Skeletal muscle cell (primary cell): ENCODE results near the gene KRTAP12-3.
"Not testable (repeated sequence)": the region's sequence is repeated elsewhere in the genome, so short reads cannot be mapped to it uniquely, and the experiment has no call there.

Experiments used
- DNase-seq: peaks from one replicate; pipeline ENCODE4 v3.0.0-alpha.2; 2010; ENCODE audit warnings: low read depth
- H3K4me3 ChIP-seq: 2 replicates; pipeline ENCODE4 v1.5.1; 2011; ENCODE audit warnings: low read depth, mild to moderate bottlenecking, control low read depth, low read length, moderate library complexity

KRTAP12-3 gene, protein sequence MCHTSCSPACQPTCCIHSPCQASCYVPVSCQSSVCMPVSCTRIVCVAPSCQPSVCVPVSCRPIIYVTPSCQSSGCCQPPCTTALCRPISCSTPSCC

DNA sequence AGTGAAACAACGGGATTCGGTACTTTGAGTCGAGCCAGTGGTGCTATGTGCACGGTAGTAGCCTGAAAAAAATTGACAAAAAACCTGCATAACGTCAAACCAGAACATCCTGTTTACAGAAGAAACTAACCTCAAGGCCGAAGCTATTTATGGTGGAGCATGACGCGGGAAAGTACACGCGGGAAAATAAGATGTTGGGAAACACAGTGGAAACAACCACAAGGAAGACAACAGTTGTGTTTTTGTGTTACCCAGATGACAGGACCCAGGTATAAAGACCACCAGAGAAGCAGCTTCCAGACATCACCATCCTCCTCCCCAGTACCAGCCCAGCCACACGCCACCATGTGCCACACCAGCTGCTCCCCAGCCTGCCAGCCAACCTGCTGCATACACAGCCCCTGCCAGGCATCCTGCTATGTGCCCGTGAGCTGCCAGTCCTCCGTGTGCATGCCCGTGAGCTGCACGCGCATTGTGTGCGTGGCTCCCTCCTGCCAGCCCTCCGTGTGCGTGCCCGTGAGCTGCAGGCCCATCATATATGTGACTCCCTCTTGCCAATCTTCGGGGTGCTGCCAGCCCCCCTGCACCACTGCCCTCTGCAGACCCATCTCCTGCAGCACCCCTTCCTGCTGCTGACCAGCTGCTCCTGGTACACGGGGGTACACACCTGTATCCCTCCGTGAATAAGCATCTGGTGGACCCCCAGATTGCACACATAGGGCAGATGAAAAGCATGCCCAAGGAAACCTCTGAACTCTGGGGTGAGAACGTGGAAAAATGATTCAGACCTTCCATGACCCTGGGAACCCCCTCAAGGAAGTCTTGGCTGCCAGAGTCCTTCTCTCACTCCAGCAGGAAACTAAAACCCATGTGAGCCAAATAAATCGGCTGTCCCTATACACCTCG, at the start of gene KRTAP12-3:
Gene KRTAP12-3 (plus strand): TSS at position 298 of the 906 bp plus-strand sequence. CDS start 48 bp downstream, at position 346.
- DNase-seq, result no peak
- H3K4me3 ChIP-seq, result no peak within 1 kb of the TSS

- DNase-seq, result no peak
- H3K4me3 ChIP-seq, result no peak overlapping the region
These were observed 48.5 kb upstream of the KRTAP12-3 start for GRCh38 chr21:44609193-44609592.

- DNase-seq, H3K4me3 ChIP-seq: not testable (repeated sequence)
These were observed 47.4 kb upstream of the KRTAP12-3 start for GRCh38 chr21:44610157-44610843.

GRCh38 chr21:44611551-44611950, 46.2 kb upstream of the KRTAP12-3 start:
- no peak for DNase-seq
- no peak overlapping the region for H3K4me3 ChIP-seq

DNA sequence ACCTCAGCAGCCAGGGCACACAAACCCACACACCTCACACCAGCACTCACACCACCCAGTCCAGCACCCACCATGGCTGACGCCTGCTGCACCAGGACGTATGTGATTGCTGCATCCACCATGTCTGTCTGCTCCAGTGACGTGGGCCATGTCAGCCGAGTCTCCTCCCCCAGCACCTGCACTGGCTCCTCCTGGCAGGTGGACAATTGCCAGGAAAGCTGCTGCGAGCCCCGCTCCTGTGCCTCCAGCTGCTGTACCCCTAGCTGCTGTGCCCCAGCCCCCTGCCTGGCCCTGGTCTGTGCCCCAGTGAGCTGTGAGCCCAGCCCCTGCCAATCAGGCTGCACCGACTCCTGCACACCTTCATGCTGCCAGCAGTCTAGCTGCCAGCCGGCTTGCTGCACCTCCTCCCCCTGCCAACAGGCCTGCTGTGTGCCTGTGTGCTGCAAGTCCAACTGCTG, 45.7 kb upstream of the KRTAP12-3 start, which contains the start of gene KRTAP10-8:
Gene KRTAP10-8 (plus strand): TSS at position 51 of the 458 bp plus-strand sequence. CDS start 22 bp downstream, at position 73.
- H3K4me3 ChIP-seq, result no peak within 1 kb of the TSS
- no peak for DNase-seq

GRCh38 chr21:44612669-44613229, 45.0 kb upstream of the KRTAP12-3 start:
- no peak overlapping the region for H3K4me3 ChIP-seq
- no peak for DNase-seq

- no peak for DNase-seq
These were observed 44.2 kb upstream of the KRTAP12-3 start for GRCh38 chr21:44613386-44614155.

DNA sequence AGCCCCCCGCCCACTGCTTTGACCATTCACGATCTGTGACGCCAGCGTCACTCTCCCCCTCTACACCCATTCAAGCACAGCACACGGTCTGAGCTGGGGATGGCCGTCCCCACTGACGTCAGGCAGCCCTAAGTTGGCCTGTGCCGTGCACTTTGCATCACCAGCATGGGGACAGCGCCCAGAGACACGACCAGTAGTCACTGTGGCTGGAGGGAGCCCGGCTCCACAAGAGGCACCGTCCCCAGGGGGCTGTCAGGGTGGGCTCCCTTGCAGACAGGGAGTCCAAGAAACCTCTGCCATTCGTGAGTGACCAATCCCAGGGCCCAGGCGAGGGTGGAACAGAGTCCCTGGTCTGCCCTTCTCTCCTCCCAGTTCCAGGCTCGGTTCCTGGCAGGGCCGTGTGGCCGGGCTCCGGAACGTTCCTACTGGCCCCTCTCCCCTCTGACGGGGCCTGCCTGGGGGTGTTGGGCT, 43.5 kb upstream of the KRTAP12-3 start:
- no peak for DNase-seq
- no peak overlapping the region for H3K4me3 ChIP-seq

More at GRCh38 chr21:44613386-44614155, 44.2 kb upstream of the KRTAP12-3 start:
- no peak overlapping the region for H3K4me3 ChIP-seq

DNA sequence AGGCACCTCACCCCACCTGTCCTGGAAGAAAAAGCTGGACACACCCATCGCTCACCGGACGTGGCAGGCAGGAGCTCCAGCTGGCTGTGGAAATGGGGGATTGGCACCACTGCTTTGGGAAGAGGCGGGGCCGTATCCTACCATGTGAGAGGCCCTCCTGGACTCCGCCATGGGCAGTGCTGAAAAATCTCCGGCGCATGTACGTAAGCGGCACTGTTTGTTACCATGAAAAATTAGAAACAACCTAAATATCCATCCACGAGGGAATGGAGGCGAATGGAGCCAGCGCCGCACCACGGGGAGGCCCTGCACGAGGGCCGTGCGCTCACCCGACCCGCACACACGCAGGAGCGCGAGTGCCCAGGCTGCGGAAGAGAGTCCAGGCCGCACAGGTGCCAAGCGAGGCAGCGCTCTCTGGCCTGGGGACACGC, 42.8 kb upstream of the KRTAP12-3 start:
- DNase-seq, result no peak
- H3K4me3 ChIP-seq, result no peak overlapping the region

- no peak for DNase-seq
- no peak overlapping the region for H3K4me3 ChIP-seq
These were observed 42.3 kb upstream of the KRTAP12-3 start for GRCh38 chr21:44615466-44615865.

GRCh38 chr21:44615911-44616590, 41.7 kb upstream of the KRTAP12-3 start:
- H3K4me3 ChIP-seq, result no peak overlapping the region
- DNase-seq, result no peak

- no peak overlapping the region for H3K4me3 ChIP-seq
- no peak for DNase-seq
These were observed 41.2 kb upstream of the KRTAP12-3 start for GRCh38 chr21:44616591-44616926.

DNA sequence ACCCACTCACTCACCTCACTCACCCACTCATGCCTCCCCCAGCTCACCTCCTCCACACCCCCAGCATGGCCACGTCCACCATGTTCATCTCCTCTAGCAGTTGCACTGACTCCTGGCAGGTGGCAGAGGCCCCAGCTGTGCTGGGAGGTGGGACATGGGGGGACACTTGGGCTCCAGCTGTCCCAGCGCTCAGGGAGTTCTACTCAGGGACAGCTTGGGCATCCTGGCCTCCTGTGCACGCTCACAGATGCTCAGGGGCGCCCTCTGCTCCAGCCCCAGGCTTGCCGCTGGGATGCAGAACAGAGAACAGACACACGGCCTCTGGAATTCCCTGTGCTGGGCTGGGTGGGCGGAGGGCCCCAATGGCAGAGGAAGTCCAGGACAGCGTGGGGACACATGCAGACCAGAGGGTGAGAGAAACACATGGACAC, 40.6 kb upstream of the KRTAP12-3 start:
- no peak overlapping the region for H3K4me3 ChIP-seq
- no peak for DNase-seq

GRCh38 chr21:44618504-44618903, 39.2 kb upstream of the KRTAP12-3 start:
- DNase-seq, result no peak

GRCh38 chr21:44618909-44619308, 38.8 kb upstream of the KRTAP12-3 start:
- no peak overlapping the region for H3K4me3 ChIP-seq
- no peak for DNase-seq

More at GRCh38 chr21:44618504-44618903, 39.2 kb upstream of the KRTAP12-3 start:
- H3K4me3 ChIP-seq, result no peak overlapping the region

DNA sequence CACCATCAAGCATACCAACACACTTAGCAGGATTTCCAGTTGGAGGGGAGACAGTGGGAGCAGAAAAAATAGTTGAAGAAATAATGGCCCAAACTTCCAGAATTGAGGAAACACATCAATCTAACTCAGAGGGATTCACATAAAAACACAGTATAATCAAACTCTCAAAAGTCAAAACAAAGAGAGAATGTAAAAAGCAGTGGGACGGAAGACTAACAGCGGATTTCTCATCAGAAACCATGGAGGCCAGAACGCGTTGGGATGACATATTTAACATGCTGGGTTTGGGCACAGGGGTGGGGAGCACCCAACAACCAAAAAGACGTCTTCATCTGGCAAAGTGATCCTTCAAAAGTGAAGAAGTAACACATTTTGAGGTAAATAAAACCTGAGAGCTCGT, 37.8 kb upstream of the KRTAP12-3 start:
- no peak for DNase-seq
- no peak overlapping the region for H3K4me3 ChIP-seq

DNA sequence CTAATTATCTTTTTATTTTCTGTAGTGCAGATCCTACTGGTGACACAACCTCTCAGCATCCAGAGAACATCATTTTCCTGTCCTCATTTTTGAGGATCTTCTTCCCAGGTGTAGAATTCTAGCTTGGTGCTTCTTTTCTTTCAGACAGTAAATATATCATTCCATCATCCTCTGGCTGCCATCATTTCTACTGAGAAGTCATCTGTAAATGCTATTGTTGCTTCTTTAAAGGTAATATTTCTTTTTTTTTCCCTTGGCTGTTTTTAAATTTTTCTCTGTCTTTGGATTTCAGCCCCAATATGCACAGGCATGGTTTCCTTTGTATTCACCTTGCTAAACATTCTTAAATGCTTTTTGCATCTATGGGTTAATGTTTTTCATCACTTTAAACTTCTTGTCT, 34.2 kb upstream of the KRTAP12-3 start:
- DNase-seq, result no peak
- H3K4me3 ChIP-seq, result no peak overlapping the region

DNA sequence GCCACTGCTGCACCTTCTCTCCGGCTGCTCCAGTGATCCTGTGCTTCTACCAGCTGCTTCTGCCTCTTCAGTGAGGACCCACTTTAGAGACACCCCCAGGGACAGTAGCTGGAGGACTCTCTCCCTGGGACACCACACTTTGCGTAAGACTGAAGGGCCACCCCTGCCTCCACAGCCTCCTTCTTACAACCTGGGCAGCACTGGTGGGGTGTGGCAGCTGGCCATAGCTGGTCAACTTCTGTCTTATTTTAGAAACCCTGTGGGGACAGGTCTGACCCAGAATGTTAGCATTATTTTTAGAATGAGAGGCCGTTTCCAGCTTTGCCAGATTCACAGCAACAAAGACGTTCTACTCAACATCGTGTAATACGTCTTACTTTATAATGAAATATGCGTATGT, 32.0 kb upstream of the KRTAP12-3 start:
- no peak overlapping the region for H3K4me3 ChIP-seq
- DNase-seq, result no peak
